Panc1 (cell line): ENCODE data around the gene S100B. TPM values are rescaled to one million over a fixed set of nuclear protein-coding genes. Genes with fewer than 3 reads are reported as not detected.

Source experiments
- ATAC-seq: fragments of 200-7000 bp; cut with Tn5 transposase; 2 replicates; pipeline ENCODE4 v1.9.1; 2020; ENCODE audit warnings: mild to moderate bottlenecking, moderate library complexity
- BruUV-seq: library from RNA; stranded (reverse); fragments of 400-500 nt; replicated peaks from 2 replicates; lab custom pipeline; 2021; lab: Mats Ljungman, UMichigan
- CTCF ChIA-PET: fragments of 300-600 bp; sonication (Branson Sonifier 250); formaldehyde crosslinking; loops from one replicate; lab custom pipeline; 2022; ENCODE audit warnings: antibody characterized with exemption; lab: Charles Lee
- POLR2A ChIA-PET: fragments of 300-600 bp; sonication (Branson Sonifier 250); formaldehyde crosslinking; loops from one replicate; lab custom pipeline; 2022; ENCODE audit warnings: antibody characterized with exemption; lab: Charles Lee
- DNase-seq: peaks from one replicate; pipeline ENCODE4 v3.0.0-alpha.2; 2010; ENCODE audit warnings: low read depth, low spot score
- H3K27ac ChIP-seq: 2 replicates; pipeline ENCODE4 v1.5.1; 2011; ENCODE audit warnings: mild to moderate bottlenecking, low read length, inconsistent platforms
- H3K27me3 ChIP-seq: fragments of 200-500 bp; sonication (Bioruptor generic); 2 replicates; pipeline ENCODE4 v1.6.0; 2014; ENCODE audit warnings: low read length, inconsistent platforms; ENCODE audit not compliant: control insufficient read depth, insufficient read depth
- H3K36me3 ChIP-seq: fragments of 200-500 bp; sonication (Bioruptor generic); 2 replicates; pipeline ENCODE4 v1.5.1; 2014; ENCODE audit warnings: inconsistent platforms, mild to moderate bottlenecking, low read length, moderate library complexity; ENCODE audit not compliant: control insufficient read depth, insufficient read depth
- H3K4me1 ChIP-seq: 2 replicates; pipeline ENCODE4 v1.5.1; 2011; ENCODE audit warnings: inconsistent platforms, mild to moderate bottlenecking, low read length, moderate library complexity; ENCODE audit not compliant: control insufficient read depth, insufficient read depth
- H3K4me3 ChIP-seq, 2 experiments: 2 replicates each; pipeline ENCODE4 v1.5.1; 2011 to 2012; ENCODE audit warnings: low read depth in 2 of 2, low read length in 2 of 2, mild to moderate bottlenecking in 2 of 2, inconsistent platforms in 1 of 2, moderate library complexity in 1 of 2
- H3K9me3 ChIP-seq: fragments of 200-500 bp; sonication (Bioruptor generic); 2 replicates; pipeline ENCODE4 v1.5.1; 2014; ENCODE audit warnings: low read depth, mild to moderate bottlenecking, inconsistent platforms, low read length, moderate library complexity; ENCODE audit not compliant: control insufficient read depth, insufficient read depth
- CTCF ChIP-seq: fragments of 450-650 bp; IDR thresholded peaks from 2 replicates; pipeline ENCODE4 v1.5.1; 2017; ENCODE audit warnings: mild to moderate bottlenecking
- POLR2AphosphoS5 ChIP-seq: IDR thresholded peaks from 2 replicates; pipeline ENCODE4 v1.6.1; 2012; ENCODE audit warnings: mild to moderate bottlenecking, low read depth, low read length, moderate library complexity
- REST ChIP-seq, 2 experiments: IDR thresholded peaks; 2 replicates each; pipeline ENCODE4 v1.6.1; 2011 to 2012; ENCODE audit warnings: low read depth in 2 of 2, control low read depth in 1 of 2, low read length in 1 of 2, mild to moderate bottlenecking in 1 of 2, moderate library complexity in 1 of 2; ENCODE audit not compliant: insufficient read depth in 1 of 2
- SIN3A ChIP-seq: IDR thresholded peaks from 2 replicates; pipeline ENCODE4 v1.6.1; 2012; ENCODE audit warnings: low read depth, mild to moderate bottlenecking, low read length, moderate library complexity, borderline replicate concordance; ENCODE audit not compliant: insufficient read depth
- TCF7L2 ChIP-seq: IDR thresholded peaks from 2 replicates; pipeline ENCODE4 v1.6.1; 2011; ENCODE audit warnings: mild to moderate bottlenecking, low read depth, low read length, inconsistent platforms
- in situ Hi-C: cut with HindIII; loops from 2 replicates; pipeline ENCODE4 v1.10.0; 2016; ENCODE audit warnings: low sequenced_read_pairs, low pct_unique_long_range_greater_than_20kb
- intact Hi-C: fragments of 100-400 bp; cut with micrococcal nuclease; formaldehyde crosslinking; loops from one replicate; pipeline ENCODE4 v1.10.0; 2022; ENCODE audit not compliant: unreplicated experiment
- total RNA-seq: library from RNA; stranded (reverse); gene quantifications from one replicate; pipeline ENCODE4 v1.2.1, GENCODE V29; 2021; ENCODE audit not compliant: unreplicated experiment

S100B gene
- total RNA-seq, 1 experiment from 2014 or later: not detected

GRCh38 chr21:46610018-46610701 lies 5.3 kb upstream of the S100B start:
- POLR2A ChIA-PET: no interaction called here
- intact Hi-C loops: no loop called here
- H3K4me1 ChIP-seq: no peaks in the 10 kb centered on the region
- CTCF ChIA-PET: no interaction called here
- H3K9me3 ChIP-seq: no peaks in the 10 kb centered on the region
- H3K4me3 ChIP-seq: no peak overlapping the region
- H3K27me3 ChIP-seq: no peaks in the 10 kb centered on the region
- DNase-seq: no peak
- H3K27ac ChIP-seq: no peak overlapping the region
- no peak for ATAC-seq
- H3K36me3 ChIP-seq: no peaks in the 10 kb centered on the region
- in situ Hi-C loops: no loop called here
- BruUV-seq: no TSS peak
- TF ChIP-seq TCF7L2 (no peak), POLR2AphosphoS5 (no peak), SIN3A (no peak), CTCF (no peak), REST (IDR thresholded peaks at IDR 0.05; ENCODE audit: insufficient read depth in 1 of 2, low read depth in 2 of 2, low read length in 1 of 2) (no peak)

GRCh38 chr21:46608672-46609111 lies 3.8 kb upstream of the S100B start:
- Histone ChIP-seq H3K27ac (no peak overlapping the region), H3K4me1 (no peaks in the 10 kb centered on the region), H3K36me3 (no peaks in the 10 kb centered on the region), H3K9me3 (no peaks in the 10 kb centered on the region), H3K27me3 (no peaks in the 10 kb centered on the region), H3K4me3 (no peak overlapping the region)
- POLR2A ChIA-PET: no interaction called here
- BruUV-seq: no TSS peak
- ATAC-seq (no peak), DNase-seq (no peak)
- CTCF ChIA-PET: no interaction called here
- intact Hi-C loops: no loop called here
- in situ Hi-C loops: no loop called here
- TF ChIP-seq CTCF (no peak), SIN3A (no peak), POLR2AphosphoS5 (no peak), TCF7L2 (no peak), REST (IDR thresholded peaks at IDR 0.05; ENCODE audit: insufficient read depth in 1 of 2, low read depth in 2 of 2, low read length in 1 of 2) (no peak)
